ENCODE data around the gene UQCRC1. TPM values are rescaled to one million over a fixed set of nuclear protein-coding genes. Genes with fewer than 3 reads are reported as not detected.

UQCRC1 gene
- total RNA-seq, 4 donors from 2014 or later, result 679 to 861 (median 720) TPM

- in situ Hi-C loops (cut with MboI; ENCODE audit: low sequenced_read_pairs in 4 of 4), result no loop called here
- no peak overlapping the region for H3K27ac ChIP-seq
- intact Hi-C loops (cut with DNase I; ENCODE audit: low total_unique reads), result no loop called here
- H3K27me3 ChIP-seq, result no peaks in the 10 kb centered on the region
- H3K9me3 ChIP-seq, result no peaks in the 10 kb centered on the region
- no peaks in the 10 kb centered on the region for H3K36me3 ChIP-seq
- TF ChIP-seq POLR2A (IDR thresholded peaks at IDR 0.05), result no peak
- TF ChIP-seq, protein P1, sequence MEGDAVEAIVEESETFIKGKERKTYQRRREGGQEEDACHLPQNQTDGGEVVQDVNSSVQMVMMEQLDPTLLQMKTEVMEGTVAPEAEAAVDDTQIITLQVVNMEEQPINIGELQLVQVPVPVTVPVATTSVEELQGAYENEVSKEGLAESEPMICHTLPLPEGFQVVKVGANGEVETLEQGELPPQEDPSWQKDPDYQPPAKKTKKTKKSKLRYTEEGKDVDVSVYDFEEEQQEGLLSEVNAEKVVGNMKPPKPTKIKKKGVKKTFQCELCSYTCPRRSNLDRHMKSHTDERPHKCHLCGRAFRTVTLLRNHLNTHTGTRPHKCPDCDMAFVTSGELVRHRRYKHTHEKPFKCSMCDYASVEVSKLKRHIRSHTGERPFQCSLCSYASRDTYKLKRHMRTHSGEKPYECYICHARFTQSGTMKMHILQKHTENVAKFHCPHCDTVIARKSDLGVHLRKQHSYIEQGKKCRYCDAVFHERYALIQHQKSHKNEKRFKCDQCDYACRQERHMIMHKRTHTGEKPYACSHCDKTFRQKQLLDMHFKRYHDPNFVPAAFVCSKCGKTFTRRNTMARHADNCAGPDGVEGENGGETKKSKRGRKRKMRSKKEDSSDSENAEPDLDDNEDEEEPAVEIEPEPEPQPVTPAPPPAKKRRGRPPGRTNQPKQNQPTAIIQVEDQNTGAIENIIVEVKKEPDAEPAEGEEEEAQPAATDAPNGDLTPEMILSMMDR (IDR thresholded peaks at IDR 0.05 in 4 of 5, conservative IDR thresholded peaks at IDR 0.05 in 1 of 5), result no peak
- no peak overlapping the region for H3K4me3 ChIP-seq
- peak in 1 of 2 donors; percentile 34 for DNase-seq
- ATAC-seq, result no peak
- peaks cover 21 to 22% of the 10 kb centered on the region in 2 donors for H3K4me1 ChIP-seq
Measured at GRCh38 chr3:48564022-48564421, 45.4 kb downstream of the UQCRC1 start.

DNA sequence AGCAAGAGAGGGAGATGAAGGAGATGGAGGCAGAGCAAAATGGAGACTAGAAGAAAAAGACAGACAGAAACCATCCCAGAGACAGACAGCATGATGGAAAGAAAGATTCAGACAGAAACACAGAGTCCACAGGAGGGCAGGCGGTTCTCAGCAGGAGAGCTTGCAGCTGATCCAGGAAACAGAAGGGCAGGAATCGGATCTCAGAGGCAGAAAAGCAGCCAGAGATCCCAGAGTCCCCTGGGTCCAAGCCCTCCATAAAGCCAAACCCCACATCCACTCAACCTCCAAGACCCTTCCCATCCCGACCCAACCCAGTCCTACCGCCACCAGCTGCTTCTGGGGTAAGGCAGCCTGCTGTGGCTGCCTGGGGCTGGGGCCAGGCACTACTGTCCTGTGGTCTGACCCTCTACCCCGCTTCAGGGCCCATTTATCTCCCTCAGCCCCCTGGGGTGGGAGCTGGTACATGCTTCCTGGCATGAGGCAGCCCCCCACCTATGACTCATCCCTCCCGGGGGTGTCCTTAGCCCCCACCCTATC lies 46.0 kb downstream of the UQCRC1 start, which contains the start of gene UCN2:
TSS of gene UCN2 (minus strand) at position 400 of the 537 bp plus-strand sequence. CDS start 657 bp downstream, outside the sequence.
- in situ Hi-C loops (cut with MboI; ENCODE audit: low sequenced_read_pairs in 4 of 4), result no loop called here
- TF ChIP-seq POLR2A (IDR thresholded peaks at IDR 0.05), result no peak
- TF ChIP-seq, protein P1 (IDR thresholded peaks at IDR 0.05 in 4 of 5, conservative IDR thresholded peaks at IDR 0.05 in 1 of 5), result no peak
- H3K27me3 ChIP-seq, result no peaks in the 10 kb centered on the region
- no peak within 1 kb of the TSS for H3K4me3 ChIP-seq
- ATAC-seq (no peak), DNase-seq (no peak)
- no peaks in the 10 kb centered on the region for H3K36me3 ChIP-seq
- peaks cover 23 to 28% of the 10 kb centered on the region in 2 donors for H3K4me1 ChIP-seq
- H3K27ac ChIP-seq, result no peak within 1 kb of the TSS
- intact Hi-C loops (cut with DNase I; ENCODE audit: low total_unique reads), result no loop called here
- no peaks in the 10 kb centered on the region for H3K9me3 ChIP-seq

GRCh38 chr3:48562367-48563095 lies 46.9 kb downstream of the UQCRC1 start:
- H3K9me3 ChIP-seq, result no peaks in the 10 kb centered on the region
- no peaks in the 10 kb centered on the region for H3K36me3 ChIP-seq
- H3K4me1 ChIP-seq, result peaks cover 30 to 35% of the 10 kb centered on the region in 2 donors
- TF ChIP-seq POLR2A (IDR thresholded peaks at IDR 0.05), result no peak
- TF ChIP-seq, protein P1 (IDR thresholded peaks at IDR 0.05 in 4 of 5, conservative IDR thresholded peaks at IDR 0.05 in 1 of 5), result no peak
- no peak overlapping the region for H3K4me3 ChIP-seq
- H3K27me3 ChIP-seq, result no peaks in the 10 kb centered on the region
- intact Hi-C loops (cut with DNase I; ENCODE audit: low total_unique reads), result no loop called here
- no peak for ATAC-seq
- DNase-seq, result no peak
- peak overlapping the region in 1 of 4 donors; percentile 88 for H3K27ac ChIP-seq
- in situ Hi-C loops (cut with MboI; ENCODE audit: low sequenced_read_pairs in 4 of 4), result no loop called here

DNA sequence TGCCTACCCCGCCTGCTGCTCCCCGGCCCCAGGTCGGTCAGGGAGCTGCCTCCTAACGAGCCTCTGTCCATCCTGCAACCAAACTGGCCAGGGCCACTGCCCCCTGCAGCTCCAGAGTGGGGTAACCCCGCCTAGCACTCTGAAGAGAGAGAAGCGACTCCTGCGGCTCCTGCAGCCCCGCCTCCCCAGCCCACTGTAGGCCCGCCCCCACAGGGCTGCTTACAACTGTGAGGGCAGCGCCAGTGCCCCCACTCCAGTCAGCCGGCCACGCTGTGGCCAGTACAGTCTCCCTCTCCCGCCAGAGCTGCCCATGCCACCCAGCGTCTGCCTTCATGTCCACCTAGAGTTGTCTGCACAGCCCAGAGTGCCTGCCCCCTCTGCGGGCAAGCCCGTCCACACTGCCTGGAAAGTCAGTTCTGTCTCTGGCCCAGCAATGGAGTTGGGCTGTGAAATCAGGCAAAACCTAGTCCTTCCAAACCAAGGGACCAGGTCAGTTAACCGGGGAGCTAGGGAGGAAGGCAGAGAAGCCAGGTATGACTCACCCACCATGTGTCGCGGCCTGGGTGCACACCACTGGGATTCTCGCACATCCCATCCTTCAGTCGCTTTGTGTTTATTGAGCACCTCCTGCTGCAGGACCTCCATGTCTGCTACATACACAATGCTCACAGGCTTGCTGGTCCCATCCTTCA lies 48.3 kb downstream of the UQCRC1 start:
- Histone ChIP-seq H3K9me3 (no peaks in the 10 kb centered on the region), H3K27me3 (no peaks in the 10 kb centered on the region), H3K4me1 (peaks cover 35 to 40% of the 10 kb centered on the region in 2 donors), H3K27ac (peak overlapping the region; percentile 85 to 90 (median 88)), H3K36me3 (no peaks in the 10 kb centered on the region), H3K4me3 (peak overlapping the region; percentile 30 to 59 (median 51))
- intact Hi-C loops (cut with DNase I; ENCODE audit: low total_unique reads) (no loop called here), in situ Hi-C loops (cut with MboI; ENCODE audit: low sequenced_read_pairs in 4 of 4) (no loop called here)
- DNase-seq (peak in 1 of 2 donors; percentile 65), ATAC-seq (peak; percentile 2 to 11)
- no peak for TF ChIP-seq POLR2A (IDR thresholded peaks at IDR 0.05)
- TF ChIP-seq, protein P1 (IDR thresholded peaks at IDR 0.05 in 4 of 5, conservative IDR thresholded peaks at IDR 0.05 in 1 of 5), result peak in 2 of 5 experiments; percentile 12 to 25

All from gastrocnemius medialis (tissue), 4 donors.